Stomach (tissue), 4 donors: ENCODE results near the gene BSCL2.

Experiments
- CTCF ChIP-seq, 7 experiments: fragments of 450-650 bp in 4 of 7; fragments of 200-600 bp in 3 of 7; sonication (generic) in 3 of 7; IDR thresholded peaks; one replicate each; pipeline ENCODE4 v1.5.1; 2016 to 2019; ENCODE audit warnings: antibody characterized with exemption in 7 of 7, control low read depth in 2 of 7, mild to moderate bottlenecking in 1 of 7
- EP300 ChIP-seq: sonication (generic); formaldehyde crosslinking; IDR thresholded peaks from one replicate; pipeline ENCODE4 v1.6.1; 2017; ENCODE audit warnings: antibody characterized with exemption
- POLR2A ChIP-seq, 4 donors: fragments of 450-650 bp; IDR thresholded peaks; one replicate each; pipeline ENCODE4 v1.6.1; 2016; ENCODE audit warnings: antibody characterized with exemption in 4 of 4, control low read depth in 2 of 4, mild to moderate bottlenecking in 1 of 4, moderate library complexity in 1 of 4
- POLR2AphosphoS5 ChIP-seq, 3 donors: sonication (generic); formaldehyde crosslinking; IDR thresholded peaks; one replicate each; pipeline ENCODE4 v1.6.1; 2016; ENCODE audit warnings: antibody characterized with exemption in 3 of 3

GRCh38 chr11:62707277-62707861 lies at the start of gene BSCL2, which contains the start of gene GNG3:
- TF ChIP-seq CTCF (IDR thresholded peaks at IDR 0.05) = no peak
- TF ChIP-seq POLR2A (IDR thresholded peaks at IDR 0.05) = no peak
- no peak for TF ChIP-seq POLR2AphosphoS5 (IDR thresholded peaks at IDR 0.05)
- TF ChIP-seq EP300 = no peak
